ENCODE results near the gene GRIK4. TPM values are rescaled to one million over a fixed set of nuclear protein-coding genes. Genes with fewer than 3 reads are reported as not detected.

Gene GRIK4
- total RNA-seq, 2 experiments from 2014 or later: 0.06 TPM; not detected in 1

- Histone ChIP-seq H3K4me2 (ENCODE audit: low read length) (no peak overlapping the region), H2AFZ (ENCODE audit: low read length) (no peak overlapping the region), H4K20me1 (ENCODE audit: insufficient read depth, low read length) (no peaks in the 10 kb centered on the region), H3K9me2 (ENCODE audit: insufficient read depth, low read length) (no peaks in the 10 kb centered on the region), H3K79me2 (ENCODE audit: insufficient read depth, low read depth, low read length) (no peaks in the 10 kb centered on the region), H3K4me3 (ENCODE audit: low read depth, low read length, poor library complexity, severe bottlenecking) (no peak overlapping the region), H3K9me3 (ENCODE audit: low read length) (peaks cover 11% of the 10 kb centered on the region; the same call in 1 of the 2 replicates), H3K27ac (ENCODE audit: low read depth, low read length, poor library complexity, severe bottlenecking) (no peak overlapping the region), H3K4me1 (ENCODE audit: insufficient read depth, low read length, poor library complexity, severe bottlenecking) (peaks cover 54% of the 10 kb centered on the region), H3K36me3 (ENCODE audit: insufficient read depth, low read length) (no peaks in the 10 kb centered on the region; the same call in 1 of the 2 replicates)
- CTCF ChIA-PET (ENCODE audit: unreplicated experiment): no interaction called here
- DNase-seq (ENCODE audit: low spot score): no peak
- no peak for TF ChIP-seq CTCF (conservative IDR thresholded peaks at IDR 0.05; ENCODE audit: low read length)
- no peak for TF ChIP-seq EZH2phosphoT487 (IDR thresholded peaks at IDR 0.05; ENCODE audit: borderline replicate concordance, low read depth, low read length)
- POLR2A ChIA-PET: interaction anchor here (7.5 kb wide), 1 partner anchor 9 kb away, joined by 113 read pairs; no protein-coding TSS in a partner anchor
- intact Hi-C loops (cut with micrococcal nuclease; ENCODE audit: unreplicated experiment): no loop called here
- no TSS peak for BruUV-seq (replicated peaks)
These were observed 199.0 kb downstream of the GRIK4 start for GRCh38 chr11:120710354-120711131.

- H3K4me2 ChIP-seq (ENCODE audit: low read length): no peak overlapping the region; the same call in 1 of the 2 replicates
- no peak for TF ChIP-seq CTCF (conservative IDR thresholded peaks at IDR 0.05; ENCODE audit: low read length)
- TF ChIP-seq EZH2phosphoT487 (IDR thresholded peaks at IDR 0.05; ENCODE audit: borderline replicate concordance, low read depth, low read length): no peak
- CTCF ChIA-PET (ENCODE audit: unreplicated experiment): no interaction called here
These were observed 200.5 kb downstream of the GRIK4 start for GRCh38 chr11:120712014-120712413.

More at GRCh38 chr11:120712014-120712413, 200.5 kb downstream of the GRIK4 start:
- DNase-seq (ENCODE audit: low spot score): no peak
- no peaks in the 10 kb centered on the region for H4K20me1 ChIP-seq (ENCODE audit: insufficient read depth, low read length)
- peak overlapping the region; percentile 67; the same call in 1 of the 2 replicates for H2AFZ ChIP-seq (ENCODE audit: low read length)
- peaks cover 55% of the 10 kb centered on the region for H3K4me1 ChIP-seq (ENCODE audit: insufficient read depth, low read length, poor library complexity, severe bottlenecking)
- H3K27ac ChIP-seq (ENCODE audit: low read depth, low read length, poor library complexity, severe bottlenecking): no peak overlapping the region
- intact Hi-C loops (cut with micrococcal nuclease; ENCODE audit: unreplicated experiment): no loop called here
- POLR2A ChIA-PET: interaction anchor here (1.3 to 7.5 kb wide), 2 partner anchors 10 to 34 kb away, joined by 3 to 113 read pairs; no protein-coding TSS in a partner anchor
- H3K4me3 ChIP-seq (ENCODE audit: low read depth, low read length, poor library complexity, severe bottlenecking): no peak overlapping the region
- 0 out of 2 replicates have a peak, but pooled peaks cover 5% of the 10 kb centered on the region for H3K9me3 ChIP-seq (ENCODE audit: low read length)
- H3K36me3 ChIP-seq (ENCODE audit: insufficient read depth, low read length): no peaks in the 10 kb centered on the region; the same call in 1 of the 2 replicates
- no peaks in the 10 kb centered on the region for H3K79me2 ChIP-seq (ENCODE audit: insufficient read depth, low read depth, low read length)
- no peaks in the 10 kb centered on the region for H3K9me2 ChIP-seq (ENCODE audit: insufficient read depth, low read length)
- BruUV-seq (replicated peaks): no TSS peak

All from OCI-LY7 (cell line).